Measurements from ENCODE around the gene AGBL3. TPM values are rescaled to one million over a fixed set of nuclear protein-coding genes. Genes with fewer than 3 reads are reported as not detected.

The AGBL3 gene
- polyA plus RNA-seq, 1 donor, result 4.4 TPM

DNA sequence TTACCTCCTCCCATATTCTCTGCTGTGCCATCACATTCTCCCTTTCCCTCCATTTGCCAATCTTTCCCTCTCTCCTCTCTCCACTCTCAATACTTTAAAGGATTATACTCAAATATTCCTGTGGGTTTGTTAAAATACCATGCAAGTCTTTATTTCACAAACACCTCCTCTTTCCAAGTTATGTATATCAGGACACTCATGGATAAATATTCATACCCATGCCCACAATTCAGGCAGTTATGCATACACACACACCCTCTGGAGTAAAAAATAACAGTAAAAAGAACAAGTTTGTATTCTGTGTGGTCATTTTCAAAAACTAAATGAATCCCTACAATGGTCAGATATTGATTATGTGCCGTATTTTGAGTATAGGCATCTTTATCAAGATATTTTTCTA, 88.2 kb downstream of the AGBL3 start:
- no peak for DNase-seq
- Histone ChIP-seq H3K27ac (ENCODE audit: low read length) (no peak overlapping the region), H3K27me3 (ENCODE audit: control insufficient read depth, insufficient read depth, low read length) (no peaks in the 10 kb centered on the region), H3K4me3 (ENCODE audit: low read length) (no peak overlapping the region), H3K9me3 (ENCODE audit: control insufficient read depth, low read depth, low read length) (no peaks in the 10 kb centered on the region), H3K36me3 (ENCODE audit: control insufficient read depth, insufficient read depth, low read length) (no peaks in the 10 kb centered on the region), H3K4me1 (ENCODE audit: control insufficient read depth, insufficient read depth, low read length) (no peaks in the 10 kb centered on the region)
- no CpG with 5 or more reads among the region's 1 CpG for WGBS (ENCODE audit: insufficient coverage, low lambda C conversion rate)

DNA sequence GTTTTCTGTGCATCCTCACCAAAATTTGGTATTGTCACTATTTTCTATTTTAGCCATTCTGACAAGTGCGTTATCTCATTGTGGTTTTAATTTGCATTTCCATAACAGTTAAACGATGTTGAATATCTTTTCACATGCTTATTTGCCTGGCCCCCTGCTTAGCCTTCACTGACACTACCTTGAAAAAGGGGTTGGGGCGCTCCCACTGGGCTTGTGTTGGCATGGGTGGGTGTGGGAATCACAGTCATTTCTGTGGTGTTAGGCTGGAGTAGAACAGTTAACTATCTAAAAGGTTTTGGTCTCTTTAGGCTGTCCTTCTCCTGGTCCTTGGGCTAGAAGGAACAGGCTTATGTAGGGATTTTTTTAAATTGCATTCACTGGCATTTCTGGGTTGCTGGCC, 89.4 kb downstream of the AGBL3 start:
- no peaks in the 10 kb centered on the region for H3K9me3 ChIP-seq (ENCODE audit: control insufficient read depth, low read depth, low read length)
- no peak for DNase-seq
- no peaks in the 10 kb centered on the region for H3K27me3 ChIP-seq (ENCODE audit: control insufficient read depth, insufficient read depth, low read length)
- WGBS (ENCODE audit: insufficient coverage, low lambda C conversion rate), result 70% methylated on average over 2 of the region's 3 CpGs
- no peaks in the 10 kb centered on the region for H3K36me3 ChIP-seq (ENCODE audit: control insufficient read depth, insufficient read depth, low read length)
- no peaks in the 10 kb centered on the region for H3K4me1 ChIP-seq (ENCODE audit: control insufficient read depth, insufficient read depth, low read length)
- no peak overlapping the region for H3K4me3 ChIP-seq (ENCODE audit: low read length)
- no peak overlapping the region for H3K27ac ChIP-seq (ENCODE audit: low read length)

DNA sequence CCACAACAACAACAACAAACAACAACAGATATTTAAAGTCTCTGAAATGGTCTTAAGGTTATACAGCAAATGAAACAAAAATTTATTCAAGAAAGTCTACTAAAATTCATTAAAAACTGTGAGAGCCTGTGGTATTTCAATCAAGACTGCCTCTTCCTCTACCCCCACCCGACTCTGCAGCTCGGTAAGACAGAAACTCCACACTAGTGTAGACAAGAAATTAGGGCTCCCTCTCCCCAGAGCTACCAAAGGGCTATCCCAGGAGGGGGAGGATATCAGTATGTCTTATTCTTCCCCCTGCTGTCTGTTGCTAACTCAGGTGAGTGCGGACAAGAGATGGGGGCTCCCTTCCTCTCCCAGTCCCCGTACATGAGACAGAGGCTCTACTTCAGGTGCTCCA, 90.6 kb downstream of the AGBL3 start:
- no peak for DNase-seq
- 100% methylated on average over 2 of the region's 4 CpGs for WGBS (ENCODE audit: insufficient coverage, low lambda C conversion rate)
- Histone ChIP-seq H3K36me3 (ENCODE audit: control insufficient read depth, insufficient read depth, low read length) (no peaks in the 10 kb centered on the region), H3K27ac (ENCODE audit: low read length) (no peak overlapping the region), H3K4me3 (ENCODE audit: low read length) (no peak overlapping the region), H3K9me3 (ENCODE audit: control insufficient read depth, low read depth, low read length) (no peaks in the 10 kb centered on the region), H3K27me3 (ENCODE audit: control insufficient read depth, insufficient read depth, low read length) (no peaks in the 10 kb centered on the region), H3K4me1 (ENCODE audit: control insufficient read depth, insufficient read depth, low read length) (no peaks in the 10 kb centered on the region)

DNA sequence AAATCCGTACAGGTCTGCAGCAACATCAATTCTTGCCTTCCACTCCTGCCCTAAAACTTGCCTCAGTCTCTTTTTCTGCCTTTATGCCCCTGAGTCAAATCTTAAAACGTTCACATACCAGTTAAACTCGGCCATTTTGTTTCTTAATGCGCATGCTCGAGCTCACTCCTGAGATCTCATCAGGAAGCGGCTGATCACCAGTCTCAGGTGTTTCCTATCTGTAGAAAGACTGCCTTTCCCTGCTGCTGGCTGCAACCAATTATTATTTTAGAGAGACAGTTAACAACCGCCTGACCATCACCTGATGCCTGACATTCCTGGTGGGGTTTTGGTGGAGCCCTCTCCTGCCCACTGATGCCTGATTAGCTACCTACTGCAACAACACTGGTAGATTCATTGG, 91.3 kb downstream of the AGBL3 start:
- 100% methylated on average over 1 of the region's 7 CpGs for whole genome bisulfite sequencing (ENCODE audit: insufficient coverage, low lambda C conversion rate)

DNA sequence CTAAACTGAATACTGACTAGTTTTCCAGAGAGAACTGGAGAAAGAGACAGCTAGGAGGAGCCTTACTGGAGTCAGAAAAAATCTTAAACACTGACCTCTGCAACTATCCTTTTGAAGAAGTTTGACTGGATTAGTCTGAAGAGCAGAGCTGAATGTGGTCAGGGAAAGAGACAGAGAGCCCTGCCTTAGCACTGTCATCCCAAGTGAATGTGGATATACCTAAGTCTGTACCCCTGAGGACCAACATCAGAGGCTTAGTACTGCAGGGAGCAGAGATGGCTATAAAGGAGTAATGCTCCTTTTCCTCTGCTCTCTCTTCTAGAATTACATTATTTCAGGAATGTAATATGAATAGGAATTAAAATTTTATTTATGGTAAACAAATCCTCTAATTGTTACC, 91.7 kb downstream of the AGBL3 start:
- Histone ChIP-seq H3K27me3 (ENCODE audit: control insufficient read depth, insufficient read depth, low read length) (no peaks in the 10 kb centered on the region), H3K27ac (ENCODE audit: low read length) (no peak overlapping the region), H3K4me3 (ENCODE audit: low read length) (no peak overlapping the region), H3K4me1 (ENCODE audit: control insufficient read depth, insufficient read depth, low read length) (no peaks in the 10 kb centered on the region), H3K9me3 (ENCODE audit: control insufficient read depth, low read depth, low read length) (no peaks in the 10 kb centered on the region), H3K36me3 (ENCODE audit: control insufficient read depth, insufficient read depth, low read length) (no peaks in the 10 kb centered on the region)
- DNase-seq, result no peak

More for the DNA sequence above, 91.3 kb downstream of the AGBL3 start:
- H3K36me3 ChIP-seq (ENCODE audit: control insufficient read depth, insufficient read depth, low read length), result no peaks in the 10 kb centered on the region
- no peak overlapping the region for H3K27ac ChIP-seq (ENCODE audit: low read length)
- H3K27me3 ChIP-seq (ENCODE audit: control insufficient read depth, insufficient read depth, low read length), result no peaks in the 10 kb centered on the region
- DNase-seq, result no peak
- H3K4me3 ChIP-seq (ENCODE audit: low read length), result no peak overlapping the region
- H3K9me3 ChIP-seq (ENCODE audit: control insufficient read depth, low read depth, low read length), result no peaks in the 10 kb centered on the region
- H3K4me1 ChIP-seq (ENCODE audit: control insufficient read depth, insufficient read depth, low read length), result no peaks in the 10 kb centered on the region

DNA sequence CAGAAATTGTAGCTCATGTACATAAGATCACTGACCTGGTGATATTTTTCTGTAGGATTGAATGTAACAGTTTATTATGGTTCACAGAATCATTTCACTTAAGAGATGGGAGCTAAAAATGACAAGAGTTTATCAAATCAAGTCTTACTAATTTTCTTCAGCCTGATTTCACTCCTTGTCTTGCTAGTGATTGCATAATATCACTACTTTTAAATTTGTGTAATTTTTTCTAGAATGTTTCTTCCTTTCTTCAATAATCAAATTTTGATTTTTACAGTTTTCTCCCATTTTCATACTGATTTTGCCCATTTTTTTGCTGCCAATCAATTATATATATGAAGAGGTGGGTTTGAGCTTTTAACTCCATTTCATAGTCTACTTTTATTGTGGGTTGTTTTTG, 92.8 kb downstream of the AGBL3 start:
- Histone ChIP-seq H3K27ac (ENCODE audit: low read length) (no peak overlapping the region), H3K4me1 (ENCODE audit: control insufficient read depth, insufficient read depth, low read length) (no peaks in the 10 kb centered on the region), H3K27me3 (ENCODE audit: control insufficient read depth, insufficient read depth, low read length) (no peaks in the 10 kb centered on the region), H3K36me3 (ENCODE audit: control insufficient read depth, insufficient read depth, low read length) (no peaks in the 10 kb centered on the region), H3K4me3 (ENCODE audit: low read length) (no peak overlapping the region), H3K9me3 (ENCODE audit: control insufficient read depth, low read depth, low read length) (no peaks in the 10 kb centered on the region)
- no peak for DNase-seq

DNA sequence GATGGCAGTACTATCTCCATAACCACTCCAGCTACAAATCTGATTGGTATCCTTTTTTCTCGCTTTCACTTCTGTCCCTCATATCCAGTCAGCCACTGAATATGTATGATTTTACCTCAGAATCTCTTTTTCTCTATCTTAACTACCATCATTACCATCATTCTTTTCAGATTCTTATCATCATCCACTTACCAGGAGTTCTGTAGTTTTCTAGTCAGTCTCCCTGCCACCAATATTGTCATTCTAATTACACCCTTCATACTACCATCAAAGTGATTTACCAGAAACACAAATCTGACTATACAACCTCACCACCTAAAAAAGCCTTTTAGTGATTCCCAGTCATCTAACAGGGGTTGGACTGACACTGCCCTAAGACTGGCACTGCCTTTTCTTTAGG, 96.7 kb downstream of the AGBL3 start:
- DNase-seq, result no peak
- Histone ChIP-seq H3K4me3 (ENCODE audit: low read length) (no peak overlapping the region), H3K27ac (ENCODE audit: low read length) (no peak overlapping the region), H3K4me1 (ENCODE audit: control insufficient read depth, insufficient read depth, low read length) (no peaks in the 10 kb centered on the region), H3K36me3 (ENCODE audit: control insufficient read depth, insufficient read depth, low read length) (no peaks in the 10 kb centered on the region), H3K27me3 (ENCODE audit: control insufficient read depth, insufficient read depth, low read length) (no peaks in the 10 kb centered on the region), H3K9me3 (ENCODE audit: control insufficient read depth, low read depth, low read length) (no peaks in the 10 kb centered on the region)
- 0% methylated on average over 1 of the region's 1 CpG for WGBS (ENCODE audit: insufficient coverage, low lambda C conversion rate)

DNA sequence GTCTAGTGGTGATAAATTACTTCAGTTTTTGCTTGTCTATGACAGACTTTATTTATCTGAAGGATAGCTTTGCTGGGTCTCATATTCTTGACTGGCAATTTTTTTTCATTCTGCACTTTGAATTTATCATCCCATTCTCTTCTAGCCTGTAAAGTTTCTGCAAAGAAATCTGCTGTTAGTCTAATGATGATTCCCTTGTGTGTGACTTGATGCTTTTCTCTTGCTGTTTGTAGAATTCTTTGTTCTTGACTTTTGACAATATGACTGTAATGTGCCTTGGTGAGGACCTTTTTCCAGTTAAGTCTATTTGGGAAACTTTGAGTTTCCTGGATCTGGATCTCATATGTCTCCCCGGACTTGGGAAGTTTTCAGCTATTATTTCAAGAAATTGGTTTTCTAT, 102.3 kb downstream of the AGBL3 start:
- Histone ChIP-seq H3K4me3 (ENCODE audit: low read length) (no peak overlapping the region), H3K27ac (ENCODE audit: low read length) (no peak overlapping the region), H3K27me3 (ENCODE audit: control insufficient read depth, insufficient read depth, low read length) (no peaks in the 10 kb centered on the region), H3K9me3 (ENCODE audit: control insufficient read depth, low read depth, low read length) (no peaks in the 10 kb centered on the region), H3K36me3 (ENCODE audit: control insufficient read depth, insufficient read depth, low read length) (no peaks in the 10 kb centered on the region), H3K4me1 (ENCODE audit: control insufficient read depth, insufficient read depth, low read length) (no peaks in the 10 kb centered on the region)
- WGBS (ENCODE audit: insufficient coverage, low lambda C conversion rate), result no CpG with 5 or more reads among the region's 1 CpG
- no peak for DNase-seq

DNA sequence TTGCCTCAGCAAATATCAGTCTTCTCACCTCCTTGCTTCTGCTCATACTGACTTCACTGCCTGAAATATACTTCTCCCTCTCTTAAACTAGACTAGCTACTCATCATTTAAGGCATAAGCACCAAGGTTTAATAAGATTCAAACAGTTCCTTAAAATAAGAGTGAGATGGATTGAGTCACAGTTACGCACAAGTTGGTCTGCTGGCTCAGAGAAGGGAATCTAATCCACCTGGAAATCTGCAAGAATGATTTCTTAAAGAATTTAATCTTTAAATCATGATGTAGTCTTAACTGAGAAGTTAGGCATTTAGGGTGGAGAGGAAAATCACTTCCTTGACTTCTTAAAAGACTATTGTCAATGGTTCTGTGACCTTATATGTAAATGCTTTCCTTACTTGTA, 105.4 kb downstream of the AGBL3 start:
- no peak for DNase-seq
- H3K36me3 ChIP-seq (ENCODE audit: control insufficient read depth, insufficient read depth, low read length), result no peaks in the 10 kb centered on the region
- H3K4me1 ChIP-seq (ENCODE audit: control insufficient read depth, insufficient read depth, low read length), result no peaks in the 10 kb centered on the region
- H3K4me3 ChIP-seq (ENCODE audit: low read length), result no peak overlapping the region
- no peaks in the 10 kb centered on the region for H3K27me3 ChIP-seq (ENCODE audit: control insufficient read depth, insufficient read depth, low read length)
- no peaks in the 10 kb centered on the region for H3K9me3 ChIP-seq (ENCODE audit: control insufficient read depth, low read depth, low read length)
- WGBS (ENCODE audit: insufficient coverage, low lambda C conversion rate), result no CpG with 5 or more reads among the region's 1 CpG
- H3K27ac ChIP-seq (ENCODE audit: low read length), result no peak overlapping the region

DNA sequence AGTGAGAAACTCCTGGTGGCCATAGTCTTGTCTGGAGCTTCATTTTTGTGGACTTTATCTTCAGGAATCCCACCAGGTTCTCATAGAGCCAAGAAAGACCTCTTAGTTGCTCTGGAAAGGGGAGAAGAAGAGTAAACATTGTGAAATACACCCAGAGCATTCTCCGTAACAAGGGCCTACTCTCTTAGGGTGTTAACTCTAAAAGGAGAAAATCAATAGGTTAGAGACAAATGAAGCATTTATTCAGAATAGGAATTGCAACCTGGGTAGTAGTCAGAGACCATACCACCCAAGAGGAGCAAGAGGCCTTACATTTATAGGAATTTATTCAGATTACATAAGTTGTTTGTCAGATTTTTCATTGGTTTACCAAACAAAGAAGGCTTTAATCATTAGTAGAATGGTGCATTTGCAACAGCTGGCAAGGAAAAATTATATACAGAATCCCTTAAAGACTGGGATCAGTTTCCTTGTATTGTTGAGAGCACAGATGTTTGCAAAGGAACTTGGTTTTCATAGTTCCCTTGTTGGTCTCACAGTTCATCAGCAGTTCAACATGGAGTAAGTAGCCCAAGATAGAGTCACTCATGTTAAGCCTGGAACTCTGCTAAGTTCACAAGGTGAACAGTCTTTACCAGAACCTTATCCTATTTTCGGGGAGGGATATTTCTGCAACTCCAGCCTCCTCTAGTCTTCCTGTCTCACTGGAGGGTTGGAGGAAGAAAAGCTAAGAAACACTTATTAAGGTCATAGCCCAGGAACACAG, 108.3 kb downstream of the AGBL3 start:
- H3K9me3 ChIP-seq (ENCODE audit: control insufficient read depth, low read depth, low read length), result no peaks in the 10 kb centered on the region
- no CpG with 5 or more reads among the region's 2 CpGs for WGBS (ENCODE audit: insufficient coverage, low lambda C conversion rate)
- no peaks in the 10 kb centered on the region for H3K27me3 ChIP-seq (ENCODE audit: control insufficient read depth, insufficient read depth, low read length)
- no peaks in the 10 kb centered on the region for H3K4me1 ChIP-seq (ENCODE audit: control insufficient read depth, insufficient read depth, low read length)
- H3K27ac ChIP-seq (ENCODE audit: low read length), result no peak overlapping the region
- H3K36me3 ChIP-seq (ENCODE audit: control insufficient read depth, insufficient read depth, low read length), result no peaks in the 10 kb centered on the region
- H3K4me3 ChIP-seq (ENCODE audit: low read length), result no peak overlapping the region
- DNase-seq, result no peak

DNA sequence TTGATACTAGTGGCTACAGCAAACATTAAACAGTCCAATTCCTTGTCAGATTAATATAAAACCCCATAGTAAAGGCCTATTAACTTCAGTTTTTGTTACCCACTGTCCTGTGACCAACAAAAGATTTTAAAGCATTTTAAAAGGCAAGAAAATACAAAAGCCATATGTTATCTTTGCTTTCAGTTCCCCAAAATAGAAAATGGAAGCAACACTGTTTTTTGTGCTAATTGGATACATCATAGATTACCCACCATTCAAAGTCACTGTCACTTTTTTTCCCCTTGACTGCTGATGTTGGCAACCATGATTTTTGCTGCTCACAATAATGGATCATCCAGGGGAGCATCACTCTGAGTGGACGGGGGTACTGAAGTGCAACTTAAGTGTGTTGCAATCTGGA, 109.1 kb downstream of the AGBL3 start:
- DNase-seq, result no peak
- Histone ChIP-seq H3K27me3 (ENCODE audit: control insufficient read depth, insufficient read depth, low read length) (no peaks in the 10 kb centered on the region), H3K9me3 (ENCODE audit: control insufficient read depth, low read depth, low read length) (no peaks in the 10 kb centered on the region), H3K36me3 (ENCODE audit: control insufficient read depth, insufficient read depth, low read length) (no peaks in the 10 kb centered on the region), H3K27ac (ENCODE audit: low read length) (no peak overlapping the region), H3K4me3 (ENCODE audit: low read length) (no peak overlapping the region), H3K4me1 (ENCODE audit: control insufficient read depth, insufficient read depth, low read length) (no peaks in the 10 kb centered on the region)
- WGBS (ENCODE audit: insufficient coverage, low lambda C conversion rate), result no CpG with 5 or more reads among the region's 1 CpG
